IMR-90 (cell line): ENCODE results near the gene IFT57. TPM values are rescaled to one million over a fixed set of nuclear protein-coding genes. Genes with fewer than 3 reads are reported as not detected.

Experiments used
- ATAC-seq: fragments of 200-7000 bp; cut with Tn5 transposase; 2 replicates; pipeline ENCODE4 v1.9.1; 2020; ENCODE audit warnings: low read depth, mild to moderate bottlenecking, moderate library complexity
- BruUV-seq: library from RNA; stranded (reverse); fragments of 400-500 nt; replicated peaks from 2 replicates; lab custom pipeline; 2021; lab: Mats Ljungman, UMichigan
- CTCF ChIA-PET: fragments of 300-600 bp; formaldehyde crosslinking; extraction: SDS; loops from one replicate; lab custom pipeline; 2021; ENCODE audit warnings: antibody characterized with exemption; lab: Yijun Ruan, JAX
- POLR2A ChIA-PET: fragments of 300-600 bp; sonication (Branson Sonifier 250); formaldehyde crosslinking; loops from one replicate; lab custom pipeline; 2022; ENCODE audit warnings: antibody characterized with exemption; ENCODE audit not compliant: unreplicated experiment; lab: Charles Lee
- DNase-seq: peaks from one replicate; pipeline ENCODE4 v3.0.0; 2013
- H2AFZ ChIP-seq: replicated peaks from 2 replicates; pipeline ENCODE3; 2013; ENCODE audit warnings: low read length, mild to moderate bottlenecking; ENCODE audit not compliant: poor library complexity
- H2AK5ac ChIP-seq: 2 replicates; pipeline ENCODE4 v1.6.1; 2013; ENCODE audit warnings: low read depth, low read length, inconsistent platforms
- H2AK9ac ChIP-seq: replicated peaks from 2 replicates; pipeline ENCODE3; 2013; ENCODE audit warnings: mild to moderate bottlenecking, low read depth, low read length, moderate library complexity; ENCODE audit not compliant: poor library complexity
- H2BK120ac ChIP-seq: 2 replicates; pipeline ENCODE4 v1.6.1; 2013; ENCODE audit warnings: low read depth, low read length, inconsistent platforms
- H2BK15ac ChIP-seq: 3 replicates; pipeline ENCODE4 v1.6.1; 2013; ENCODE audit warnings: low read depth, low read length, inconsistent platforms
- H2BK20ac ChIP-seq: 2 replicates; pipeline ENCODE4 v1.6.1; 2013; ENCODE audit warnings: low read depth, mild to moderate bottlenecking, inconsistent platforms, low read length, moderate library complexity
- H2BK5ac ChIP-seq: 2 replicates; pipeline ENCODE4 v1.6.1; 2013; ENCODE audit warnings: mild to moderate bottlenecking, low read depth, low read length, inconsistent platforms; ENCODE audit not compliant: poor library complexity, severe bottlenecking
- H3K14ac ChIP-seq: replicated peaks from 2 replicates; pipeline ENCODE4 v1.6.1; 2013; ENCODE audit warnings: low read depth, low read length, inconsistent platforms
- H3K18ac ChIP-seq: 2 replicates; pipeline ENCODE4 v1.6.1; 2013; ENCODE audit warnings: low read depth, low read length, control low read depth
- H3K23ac ChIP-seq: 2 replicates; pipeline ENCODE4 v1.6.1; 2013; ENCODE audit warnings: low read depth, low read length, inconsistent platforms
- H3K27ac ChIP-seq: 2 replicates; pipeline ENCODE4 v1.5.1; 2013; ENCODE audit warnings: mild to moderate bottlenecking, control low read depth, low read length; ENCODE audit not compliant: insufficient read depth
- H3K27me3 ChIP-seq: 2 replicates; pipeline ENCODE4 v1.6.1; 2013; ENCODE audit warnings: low read length; ENCODE audit not compliant: control insufficient read depth, insufficient read depth
- H3K36me3 ChIP-seq: 2 replicates; pipeline ENCODE4 v1.6.1; 2013; ENCODE audit warnings: low read length, mixed read lengths; ENCODE audit not compliant: control insufficient read depth, insufficient read depth
- H3K4ac ChIP-seq: 2 replicates; pipeline ENCODE4 v1.6.1; 2013; ENCODE audit warnings: low read depth, low read length, inconsistent platforms
- H3K4me1 ChIP-seq: 2 replicates; pipeline ENCODE4 v1.6.1; 2013; ENCODE audit warnings: low read length, mixed read lengths; ENCODE audit not compliant: control insufficient read depth, insufficient read depth
- H3K4me2 ChIP-seq: 2 replicates; pipeline ENCODE4 v1.6.1; 2013; ENCODE audit warnings: low read depth, mild to moderate bottlenecking, control low read depth, low read length, moderate library complexity
- H3K4me3 ChIP-seq: 2 replicates; pipeline ENCODE4 v1.5.1; 2013; ENCODE audit warnings: low read depth, mild to moderate bottlenecking, control low read depth, low read length, moderate library complexity; ENCODE audit not compliant: insufficient read depth
- H3K56ac ChIP-seq: 2 replicates; pipeline ENCODE4 v1.6.1; 2013; ENCODE audit warnings: low read length, inconsistent platforms; ENCODE audit not compliant: insufficient read depth; ENCODE audit errors: extremely low read depth
- H3K79me1 ChIP-seq, 2 experiments: 2 replicates each; pipeline ENCODE4 v1.6.1; 2013; ENCODE audit warnings: low read length in 2 of 2, inconsistent platforms in 1 of 2, low read depth in 1 of 2
- H3K9ac ChIP-seq: 2 replicates; pipeline ENCODE4 v1.6.1; 2013; ENCODE audit warnings: low read depth, low read length, control low read depth
- H3K9me1 ChIP-seq: 2 replicates; pipeline ENCODE4 v1.6.1; 2013; ENCODE audit warnings: low read length, inconsistent platforms; ENCODE audit not compliant: insufficient read depth
- H3K9me3 ChIP-seq: 2 replicates; pipeline ENCODE4 v1.6.1; 2013; ENCODE audit warnings: low read length; ENCODE audit not compliant: control insufficient read depth, insufficient read depth
- H4K20me1 ChIP-seq: 2 replicates; pipeline ENCODE4 v1.6.1; 2013; ENCODE audit warnings: low read length, inconsistent platforms; ENCODE audit not compliant: insufficient read depth
- H4K5ac ChIP-seq: 2 replicates; pipeline ENCODE4 v1.6.1; 2013; ENCODE audit warnings: mild to moderate bottlenecking, low read depth, low read length, control low read depth
- H4K8ac ChIP-seq, 2 experiments: 2 replicates each; pipeline ENCODE4 v1.6.1; 2013; ENCODE audit warnings: low read depth in 2 of 2, low read length in 2 of 2, control low read depth in 1 of 2, inconsistent platforms in 1 of 2
- H4K91ac ChIP-seq: 2 replicates; pipeline ENCODE4 v1.6.1; 2013; ENCODE audit warnings: low read depth, low read length, inconsistent platforms; ENCODE audit not compliant: insufficient read depth
- BHLHE40 ChIP-seq: fragments of 150-350 bp; IDR thresholded peaks from 2 replicates; pipeline ENCODE4 v1.6.1; 2016; ENCODE audit warnings: mild to moderate bottlenecking, low read depth, low read length
- CEBPB ChIP-seq: IDR thresholded peaks from 2 replicates; pipeline ENCODE4 v1.6.1; 2012; ENCODE audit warnings: low read depth, low read length, improper control_type of control experiment
- CHD1 ChIP-seq: IDR thresholded peaks from 2 replicates; pipeline ENCODE4 v1.6.1; 2012; ENCODE audit warnings: low read depth, low read length, improper control_type of control experiment
- CTCF ChIP-seq: conservative IDR thresholded peaks from 2 replicates; pipeline ENCODE4 v1.5.1; 2012; ENCODE audit warnings: mild to moderate bottlenecking, low read depth, low read length, improper control_type of control experiment
- ELK1 ChIP-seq: fragments of 150-350 bp; IDR thresholded peaks from 2 replicates; pipeline ENCODE4 v1.6.1; 2016; ENCODE audit warnings: low read depth, mild to moderate bottlenecking, low read length, moderate library complexity, borderline replicate concordance
- MAFK ChIP-seq: IDR thresholded peaks from 2 replicates; pipeline ENCODE4 v1.6.1; 2012; ENCODE audit warnings: low read depth, low read length, improper control_type of control experiment
- MAZ ChIP-seq: IDR thresholded peaks from 2 replicates; pipeline ENCODE4 v1.6.1; 2012; ENCODE audit warnings: low read depth, mild to moderate bottlenecking, low read length, improper control_type of control experiment, moderate library complexity, borderline replicate concordance
- MXI1 ChIP-seq: IDR thresholded peaks from 2 replicates; pipeline ENCODE4 v1.6.1; 2012; ENCODE audit warnings: low read depth, mild to moderate bottlenecking, low read length, moderate library complexity, borderline replicate concordance
- NFE2L2 ChIP-seq: fragments of 150-350 bp; IDR thresholded peaks from 2 replicates; pipeline ENCODE4 v1.6.1; 2016; ENCODE audit warnings: low read depth, mild to moderate bottlenecking, low read length
- POLR2A ChIP-seq: IDR thresholded peaks from 2 replicates; pipeline ENCODE4 v1.6.1; 2012; ENCODE audit warnings: mild to moderate bottlenecking, low read depth, low read length
- RAD21 ChIP-seq: IDR thresholded peaks from 2 replicates; pipeline ENCODE4 v1.6.1; 2012; ENCODE audit warnings: low read length, improper control_type of control experiment
- RCOR1 ChIP-seq: IDR thresholded peaks from 2 replicates; pipeline ENCODE4 v1.6.1; 2012; ENCODE audit warnings: mild to moderate bottlenecking, low read length, improper control_type of control experiment; ENCODE audit not compliant: insufficient replicate concordance
- RFX5 ChIP-seq: IDR thresholded peaks from 2 replicates; pipeline ENCODE4 v1.8.0; 2012; ENCODE audit warnings: low read depth, mild to moderate bottlenecking, low read length, moderate library complexity
- SMC3 ChIP-seq: fragments of 150-350 bp; IDR thresholded peaks from 2 replicates; pipeline ENCODE4 v1.6.1; 2016; ENCODE audit warnings: low read depth, mild to moderate bottlenecking, antibody characterized with exemption, low read length, moderate library complexity
- USF2 ChIP-seq: fragments of 150-350 bp; IDR thresholded peaks from 2 replicates; pipeline ENCODE4 v1.6.1; 2017; ENCODE audit warnings: mild to moderate bottlenecking, antibody characterized with exemption, low read length, low read depth
- WGBS, 2 experiments: methylation state at CpG; one replicate each; pipeline versions ENCODE4 v1.1.5 to v1.1.7; 2013; ENCODE audit warnings: missing lambda C conversion rate in 2 of 2; ENCODE audit not compliant: insufficient read length in 1 of 2; ENCODE audit errors: extremely low coverage in 2 of 2; 5-methylcytosine and 5-hydroxymethylcytosine counted together
- dilution Hi-C: fragments of 300-500 bp; cut with HindIII; formaldehyde crosslinking; loops from one replicate; pipeline ENCODE4 v1.14.3; 2018; ENCODE audit warnings: low sequenced_read_pairs; ENCODE audit not compliant: unreplicated experiment
- in situ Hi-C: fragments of 300-500 bp; cut with MboI; formaldehyde crosslinking; loops from 3 replicates; pipeline ENCODE4 v1.14.3; 2019; ENCODE audit warnings: low sequenced_read_pairs, inconsistent platforms, mixed read lengths
- intact Hi-C: fragments of 100-400 bp; cut with micrococcal nuclease; formaldehyde crosslinking; loops from 2 replicates; pipeline ENCODE4 v1.10.0; 2022
- polyA plus RNA-seq, 3 experiments: library from polyadenylated mRNA; depleted of rRNA; stranded (reverse); fragments of >200 nt; gene quantifications; 2 replicates each; pipeline ENCODE4 v1.2.3, GENCODE V29; 2012; ENCODE audit warnings: low replicate concordance in 1 of 3
- total RNA-seq: library from RNA; depleted of rRNA; stranded (reverse); fragments of >200 nt; gene quantifications from 2 replicates; pipeline ENCODE4 v1.2.3, GENCODE V29; 2012

The IFT57 gene
- total and polyA plus RNA-seq, 2 of the 4 experiments (the other 2 are of a cell fraction), result 30.0 to 35.3 TPM

- BruUV-seq, result no TSS peak
- Histone ChIP-seq H2BK15ac (no peak overlapping the region), H2AK5ac (no peak overlapping the region), H3K36me3 (peaks cover 5% of the 10 kb centered on the region), H4K20me1 (no peaks in the 10 kb centered on the region), H3K4me1 (no peaks in the 10 kb centered on the region), H3K27me3 (no peaks in the 10 kb centered on the region), H3K23ac (no peak overlapping the region), H2BK5ac (no peak overlapping the region), H4K91ac (no peak overlapping the region), H3K14ac (no peak overlapping the region), H3K4ac (no peak overlapping the region), H2BK120ac (no peak overlapping the region), H4K5ac (no peak overlapping the region), H3K27ac (no peak overlapping the region), H3K9ac (no peak overlapping the region), H3K9me3 (no peaks in the 10 kb centered on the region), H3K56ac (no peak overlapping the region), H2AK9ac (no peak overlapping the region), H2AFZ (no peak overlapping the region), H3K18ac (no peak overlapping the region), H4K8ac (no peak overlapping the region), H3K9me1 (no peaks in the 10 kb centered on the region), H3K79me1 (no peaks in the 10 kb centered on the region), H3K4me2 (no peak overlapping the region), H3K4me3 (no peak overlapping the region), H2BK20ac (no peak overlapping the region)
- ChIA-PET CTCF (no interaction called here), POLR2A (no interaction called here)
- ATAC-seq, result no peak
- intact Hi-C loops (no loop called here), dilution Hi-C loops (no loop called here), in situ Hi-C loops (loop anchor here (25.0 kb wide), 1 partner anchor 972 kb away; no protein-coding TSS in a partner anchor)
- TF ChIP-seq MAZ (no peak), MAFK (no peak), CHD1 (no peak), RFX5 (no peak), CTCF (no peak), NFE2L2 (no peak), USF2 (no peak), BHLHE40 (no peak), POLR2A (no peak), RAD21 (no peak), MXI1 (no peak), RCOR1 (no peak), ELK1 (no peak), CEBPB (no peak), SMC3 (no peak)
- WGBS, 2 experiments, result no CpG with 5 or more reads among the region's 1 CpG
- no peak for DNase-seq
Measured at GRCh38 chr3:108208831-108209230, 13.4 kb downstream of the IFT57 start.
